Renal pelvis (tissue), 12 donors: ENCODE results near the gene USP31. TPM values are rescaled to one million over a fixed set of nuclear protein-coding genes. Genes with fewer than 3 reads are reported as not detected.

Source experiments
- DNase-seq: peaks from one replicate; pipeline ENCODE4 v3.0.0-alpha.2; 2013
- long read RNA-seq, 16 experiments: transcript quantifications; one replicate each; lab custom pipeline, GENCODE V29; 2026
- polyA plus RNA-seq, 3 donors: library from polyadenylated mRNA; unstranded; fragments of 120-200 nt; gene quantifications; one replicate each; pipeline ENCODE4 v1.2.1, GENCODE V29; 2013; ENCODE audit not compliant: insufficient read length in 3 of 3

Gene USP31
- 1 to 10 TPM; 6.0 to 8.3 (median 8.2) TPM for polyA plus RNA-seq
- long read RNA-seq, donor 1, result 0 reads
- long read RNA-seq, donor 2, full-length matches to known transcripts, result 1 of 14 reads
- long read RNA-seq, donor 2, partial matches to known transcripts, result 13 of 14 reads
- long read RNA-seq, donor 2, other reads (novel, unspliced or antisense), result 0 of 14 reads
- long read RNA-seq, donor 3, result 0 reads
- long read RNA-seq, donor 4, partial matches to known transcripts, result 91 of 91 reads
- long read RNA-seq, donor 4, other reads (novel, unspliced or antisense), result 0 of 91 reads
- long read RNA-seq, donor 5, result 0 reads
- long read RNA-seq, donor 6, result 0 reads
- long read RNA-seq, donor 7, full-length matches to known transcripts, result 1 of 1 reads
- long read RNA-seq, donor 7, partial matches to known transcripts, result 0 of 1 reads
- long read RNA-seq, donor 7, other reads (novel, unspliced or antisense), result 0 of 1 reads
- long read RNA-seq, donor 8, result 0 reads
- long read RNA-seq, donor 9, full-length matches to known transcripts, result 1 of 1 reads
- long read RNA-seq, donor 9, partial matches to known transcripts, result 0 of 1 reads
- long read RNA-seq, donor 9, other reads (novel, unspliced or antisense), result 0 of 1 reads
- long read RNA-seq, donor 10, result 0 reads
- long read RNA-seq, donor 11, full-length matches to known transcripts, result 1 of 1 reads
- long read RNA-seq, donor 11, partial matches to known transcripts, result 0 of 1 reads
- long read RNA-seq, donor 11, other reads (novel, unspliced or antisense), result 0 of 1 reads
- long read RNA-seq, donor 12, result 0 reads
- long read RNA-seq, donor 13, full-length matches to known transcripts, result 1 of 1 reads
- long read RNA-seq, donor 13, partial matches to known transcripts, result 0 of 1 reads
- long read RNA-seq, donor 13, other reads (novel, unspliced or antisense), result 0 of 1 reads
- long read RNA-seq, donor 14, result 0 reads
- long read RNA-seq, donor 15, result 0 reads
- long read RNA-seq, donor 16, result 0 reads

DNA sequence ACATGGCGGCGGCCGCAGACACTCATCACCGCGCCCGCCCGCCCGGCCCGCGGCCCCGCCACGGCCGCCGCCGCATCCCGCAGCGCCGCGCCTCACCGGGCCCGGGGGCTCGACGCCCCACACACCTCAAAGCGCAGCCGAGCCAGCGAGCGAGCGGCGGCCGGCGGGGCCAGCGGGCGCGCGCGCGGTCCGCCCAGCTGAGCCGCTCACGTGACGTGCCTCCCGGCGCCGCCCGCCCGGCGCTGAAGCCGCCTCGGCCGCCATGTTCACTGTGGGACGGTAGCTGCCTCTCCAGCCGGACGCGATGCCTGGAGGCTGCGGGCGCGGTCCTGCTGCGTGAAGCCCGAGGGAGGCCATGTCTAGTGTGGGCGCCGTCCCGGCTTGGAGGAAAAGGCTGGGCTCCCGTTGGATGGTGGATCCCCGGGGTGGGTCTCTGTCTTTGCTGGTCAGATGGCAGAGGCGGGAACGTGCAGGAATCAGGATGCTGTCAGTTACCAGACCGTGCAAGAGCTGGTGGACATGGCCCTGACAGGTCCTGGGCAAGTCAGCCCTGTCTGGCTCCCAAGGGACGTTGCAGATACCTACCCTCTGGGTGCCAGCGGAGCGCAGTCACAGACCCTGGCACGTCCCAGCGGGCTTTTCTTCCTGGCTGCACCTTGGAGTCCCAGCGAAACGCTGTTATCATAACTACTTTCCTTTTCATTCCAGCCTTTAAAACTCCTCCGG is at the start of gene USP31:
USP31 (minus strand) TSS at position 186 of the 726 bp plus-strand sequence; CDS start at position 4, 182 bp downstream.
- DNase-seq, result peak; percentile 95

DNA sequence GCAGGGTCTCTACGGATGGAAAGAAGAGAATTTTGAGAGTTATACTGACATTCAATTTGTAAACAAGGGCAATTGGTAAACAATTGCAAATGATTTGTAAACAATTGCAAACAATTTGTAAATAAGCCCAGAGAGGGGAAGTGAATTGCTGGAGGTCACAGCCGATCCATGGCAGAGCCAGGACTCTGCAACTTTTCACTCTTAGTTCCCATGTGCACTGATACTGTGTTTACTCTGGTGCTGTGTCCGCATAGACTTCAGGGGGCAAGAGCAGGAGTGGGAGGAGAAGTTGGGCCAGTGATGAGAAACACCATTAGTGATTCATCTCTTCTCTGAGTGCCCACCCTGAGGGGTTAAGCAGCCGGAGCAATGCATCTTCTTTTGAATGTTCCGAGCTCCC is 47.3 kb upstream of the USP31 start:
- no peak for DNase-seq

- DNase-seq, result no peak
These were observed 46.2 kb upstream of the USP31 start for GRCh38 chr16:23195366-23195978.

- no peak for DNase-seq
These were observed 45.4 kb upstream of the USP31 start for GRCh38 chr16:23194497-23195221.

- no peak for DNase-seq
These were observed 39.7 kb upstream of the USP31 start for GRCh38 chr16:23188911-23189310.

- DNase-seq, result no peak
These were observed 38.1 kb upstream of the USP31 start for GRCh38 chr16:23187341-23187740.

- DNase-seq, result no peak
These were observed 36.9 kb upstream of the USP31 start for GRCh38 chr16:23186171-23186570.

DNA sequence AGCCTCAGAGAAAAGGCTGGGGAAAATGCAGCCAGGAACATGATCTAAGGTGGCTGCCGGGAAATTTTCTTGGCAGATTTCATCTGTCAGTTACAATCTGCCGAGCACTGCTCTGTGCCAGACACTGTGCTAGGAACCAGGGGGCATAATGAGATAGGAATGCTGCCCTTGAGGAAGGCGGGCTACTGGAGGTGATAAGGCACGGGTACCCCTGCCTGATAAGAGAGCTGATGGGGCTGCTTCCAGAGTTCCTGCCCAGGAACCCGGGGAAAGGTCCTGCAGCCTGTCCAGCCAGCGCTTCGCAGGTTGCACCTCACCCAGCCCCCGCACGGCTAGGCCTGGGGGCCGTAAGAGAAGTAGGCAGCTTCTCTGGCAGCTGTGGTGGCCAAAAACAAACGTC is 36.4 kb upstream of the USP31 start:
- DNase-seq, result no peak

DNA sequence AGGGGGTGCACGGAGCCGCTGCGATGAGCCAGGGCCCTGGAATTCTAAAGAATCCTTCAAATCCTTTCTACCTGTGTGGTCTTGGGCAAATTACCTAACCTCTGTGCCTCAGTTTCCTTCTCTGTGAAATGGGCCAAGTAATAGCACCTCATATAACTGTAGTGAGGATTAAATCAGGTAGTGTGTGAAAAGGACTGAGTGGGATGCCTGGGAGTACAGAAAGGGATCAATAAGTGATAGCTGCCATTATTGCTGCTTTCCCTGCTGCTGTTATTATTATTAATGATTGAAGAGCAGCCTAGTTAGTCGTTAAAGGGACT is 34.3 kb upstream of the USP31 start:
- DNase-seq, result no peak

- no peak for DNase-seq
These were observed 33.7 kb upstream of the USP31 start, which contains the start of gene SCNN1G for GRCh38 chr16:23182679-23183542. Gene SCNN1G (plus strand): TSS chr16:23182745. CDS start chr16:23186272, 3,527 bp downstream.

- peak; percentile 69 for DNase-seq
These were observed 33.0 kb upstream of the USP31 start for GRCh38 chr16:23182206-23182678.

GRCh38 chr16:23181506-23181905 is 32.3 kb upstream of the USP31 start:
- DNase-seq, result no peak

DNA sequence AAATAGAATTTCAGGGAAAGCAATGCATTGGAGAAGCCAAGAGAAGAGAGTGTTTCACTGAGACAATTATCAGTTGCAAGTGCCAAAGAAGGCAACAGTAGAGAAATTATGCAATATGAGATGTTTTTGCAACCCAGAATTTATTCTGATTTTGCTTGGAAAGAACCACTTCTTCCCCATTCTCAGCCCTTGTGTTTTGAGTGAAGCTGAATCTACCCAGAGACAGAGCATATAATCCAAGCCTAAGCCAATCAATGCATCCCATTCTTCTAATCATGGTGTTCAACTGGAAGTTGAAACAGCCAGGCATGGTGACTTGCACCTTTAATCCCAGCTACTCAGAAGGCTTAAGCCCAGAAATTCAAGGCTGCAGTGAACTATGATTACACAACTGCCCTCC is 26.4 kb upstream of the USP31 start:
- DNase-seq, result no peak

GRCh38 chr16:23174622-23175021 is 25.4 kb upstream of the USP31 start:
- DNase-seq, result peak; percentile 38

DNA sequence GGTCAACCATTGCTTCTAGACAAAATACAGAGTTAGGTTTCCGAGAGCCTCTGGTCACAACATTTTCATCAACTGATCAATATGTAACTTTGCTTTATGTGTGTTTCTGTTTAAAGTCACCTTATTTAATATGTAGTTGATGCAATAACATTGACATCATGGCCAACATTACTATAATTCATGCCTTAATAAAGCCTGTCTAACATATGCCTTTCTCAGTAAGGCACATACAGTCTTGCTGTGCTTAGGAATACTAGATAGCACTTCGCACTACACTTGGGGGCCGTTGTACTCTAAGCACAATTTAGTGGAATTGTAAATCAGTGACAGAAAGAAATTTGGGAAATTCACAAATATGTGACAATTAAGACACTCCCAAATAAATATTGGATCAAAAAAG is 23.7 kb upstream of the USP31 start:
- DNase-seq, result no peak

- no peak for DNase-seq
These were observed 23.3 kb upstream of the USP31 start for GRCh38 chr16:23172583-23172982.

GRCh38 chr16:23164736-23165135 is 15.5 kb upstream of the USP31 start:
- DNase-seq, result no peak

GRCh38 chr16:23163921-23164320 is 14.7 kb upstream of the USP31 start:
- no peak for DNase-seq

DNA sequence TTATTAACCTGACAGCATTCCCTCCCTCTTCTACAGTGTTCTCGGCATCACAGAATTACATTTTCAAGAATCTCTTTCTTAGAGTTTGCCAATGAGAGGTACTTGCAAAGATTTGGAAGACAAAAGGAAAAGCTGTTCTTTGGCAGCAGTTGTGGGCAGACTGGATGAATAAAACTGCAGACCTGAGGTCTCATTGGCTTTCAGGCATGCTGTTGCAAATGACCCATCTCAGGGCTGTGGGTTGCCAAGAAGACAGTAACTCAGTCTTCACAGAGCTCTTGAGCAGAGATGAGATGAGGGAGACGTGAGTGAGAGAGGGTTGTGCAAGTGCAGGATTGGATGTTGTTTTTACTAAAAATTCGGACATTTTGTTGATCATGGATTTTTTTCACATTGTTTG is 11.3 kb upstream of the USP31 start:
- no peak for DNase-seq

- DNase-seq, result no peak
These were observed 10.8 kb upstream of the USP31 start for GRCh38 chr16:23160082-23160481.
